ENCODE measurements around the gene ZCWPW1.
A peak's percentile ranks its signal among the peaks of the same experiment; 100 is the strongest.

Gene ZCWPW1

DNA sequence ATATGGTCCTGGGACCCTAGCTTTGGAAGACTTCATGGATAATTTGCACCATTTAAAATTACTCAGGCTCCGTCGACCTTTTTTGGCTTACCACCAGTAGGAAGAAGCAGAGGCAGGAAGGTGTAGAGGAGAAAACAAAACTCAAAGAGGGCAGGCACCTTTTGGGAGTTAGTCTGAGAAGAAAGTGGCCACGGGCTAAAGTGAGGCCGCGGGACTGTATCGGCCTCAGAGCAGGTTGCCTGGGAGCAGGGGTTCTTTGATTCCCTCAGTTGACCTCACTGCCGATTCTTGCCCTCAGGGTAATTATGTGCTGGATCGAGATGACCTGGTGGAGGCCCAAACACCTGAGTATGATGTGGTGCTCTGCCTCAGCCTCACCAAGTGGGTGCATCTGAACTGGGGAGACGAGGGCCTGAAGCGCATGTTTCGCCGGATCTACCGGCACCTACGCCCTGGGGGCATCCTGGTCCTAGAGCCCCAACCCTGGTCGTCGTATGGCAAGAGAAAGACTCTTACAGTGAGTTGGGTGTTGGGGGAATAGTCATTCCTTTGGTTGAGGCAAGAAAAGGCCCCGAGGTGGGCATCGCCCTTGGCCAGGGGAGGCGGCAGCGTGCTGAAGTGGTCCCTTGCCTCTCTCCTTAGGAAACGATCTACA lies 4.2 kb upstream of the ZCWPW1 start:
- no peak for DNase-seq

GRCh38 chr7:100432053-100432452 lies 3.5 kb upstream of the ZCWPW1 start:
- no peak for DNase-seq

DNA sequence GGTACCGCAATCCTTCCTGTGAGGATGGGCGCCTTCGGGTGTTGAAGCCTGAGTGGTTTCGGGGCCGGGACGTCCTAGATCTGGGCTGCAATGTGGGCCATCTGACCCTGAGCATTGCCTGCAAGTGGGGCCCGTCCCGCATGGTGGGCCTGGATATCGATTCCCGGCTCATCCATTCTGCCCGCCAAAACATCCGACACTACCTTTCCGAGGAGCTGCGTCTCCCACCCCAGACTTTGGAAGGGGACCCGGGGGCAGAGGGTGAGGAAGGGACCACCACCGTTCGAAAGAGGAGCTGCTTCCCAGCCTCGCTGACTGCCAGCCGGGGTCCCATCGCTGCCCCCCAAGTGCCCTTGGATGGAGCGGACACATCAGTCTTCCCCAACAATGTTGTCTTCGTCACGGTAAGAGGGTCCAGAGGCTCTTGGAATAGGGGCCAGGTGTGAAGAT lies 2.8 kb upstream of the ZCWPW1 start:
- no peak for DNase-seq

DNA sequence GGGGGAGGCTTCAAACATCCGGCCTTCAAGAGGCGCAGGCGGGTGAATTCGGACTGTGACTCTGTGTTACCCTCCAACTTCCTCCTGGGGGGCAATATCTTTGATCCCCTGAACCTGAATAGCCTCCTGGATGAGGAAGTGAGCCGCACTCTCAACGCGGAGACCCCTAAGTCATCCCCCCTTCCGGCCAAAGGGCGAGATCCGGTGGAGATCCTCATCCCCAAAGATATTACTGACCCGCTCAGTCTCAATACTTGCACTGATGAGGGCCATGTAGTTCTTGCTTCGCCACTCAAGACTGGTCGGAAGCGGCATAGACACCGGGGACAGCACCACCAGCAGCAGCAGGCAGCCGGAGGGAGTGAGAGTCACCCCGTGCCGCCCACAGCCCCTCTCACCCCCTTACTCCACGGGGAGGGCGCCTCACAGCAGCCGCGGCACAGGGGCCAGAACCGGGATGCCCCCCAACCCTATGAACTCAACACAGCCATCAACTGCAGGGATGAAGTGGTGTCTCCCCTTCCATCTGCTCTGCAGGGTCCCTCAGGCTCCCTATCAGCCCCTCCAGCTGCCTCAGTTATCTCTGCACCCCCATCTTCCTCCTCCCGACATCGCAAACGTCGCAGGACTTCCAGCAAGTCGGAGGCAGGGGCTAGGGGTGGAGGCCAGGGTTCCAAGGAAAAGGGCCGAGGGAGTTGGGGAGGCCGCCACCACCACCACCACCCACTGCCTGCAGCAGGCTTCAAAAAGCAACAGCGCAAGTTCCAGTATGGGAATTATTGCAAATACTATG lies 2.2 kb upstream of the ZCWPW1 start:
- DNase-seq: no peak

DNA sequence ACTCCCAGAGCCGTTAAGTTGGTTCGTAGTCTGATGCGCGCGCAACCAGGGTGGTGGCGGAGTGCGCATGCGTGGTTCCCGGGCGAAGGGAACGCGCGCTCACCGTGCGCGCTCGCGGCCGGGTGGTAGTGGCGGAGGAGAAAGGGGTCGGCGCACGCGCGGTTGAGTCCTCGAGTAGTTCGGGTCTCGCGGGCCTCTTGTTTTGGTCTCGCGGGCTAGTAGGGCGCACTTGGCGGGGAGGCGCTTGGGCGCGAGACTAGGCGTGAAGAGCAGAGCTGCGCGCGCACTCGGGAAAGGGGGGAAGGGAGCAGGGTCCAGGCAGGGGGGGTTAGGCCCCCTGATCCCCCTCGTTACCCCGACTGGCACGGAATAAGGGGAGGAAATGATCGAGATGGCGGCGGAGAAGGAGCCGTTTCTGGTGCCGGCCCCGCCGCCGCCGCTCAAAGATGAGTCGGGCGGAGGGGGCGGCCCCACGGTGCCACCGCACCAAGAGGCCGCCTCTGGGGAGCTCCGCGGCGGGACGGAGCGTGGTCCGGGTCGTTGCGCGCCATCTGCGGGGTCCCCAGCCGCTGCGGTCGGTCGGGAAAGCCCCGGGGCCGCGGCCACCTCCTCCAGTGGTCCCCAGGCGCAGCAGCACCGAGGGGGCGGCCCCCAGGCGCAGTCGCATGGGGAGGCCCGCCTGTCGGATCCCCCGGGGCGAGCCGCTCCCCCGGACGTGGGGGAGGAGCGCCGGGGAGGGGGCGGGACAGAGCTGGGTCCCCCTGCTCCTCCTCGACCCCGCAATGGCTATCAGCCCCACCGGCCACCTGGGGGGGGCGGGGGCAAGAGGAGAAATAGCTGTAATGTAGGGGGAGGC lies 1.4 kb upstream of the ZCWPW1 start, which contains the start of gene MEPCE:
Gene MEPCE, plus strand, starts transcription at position 195 of the 856 bp plus-strand sequence. Its CDS starts 188 bp downstream, at position 383.
- peak; percentile 67 to 97 (median 91) for DNase-seq

GRCh38 chr7:100428967-100429636 lies 599 bp upstream of the ZCWPW1 start:
- peak; percentile 88 to 100 (median 98) for DNase-seq

GRCh38 chr7:100427762-100428198 lies 723 bp downstream of the ZCWPW1 start:
- DNase-seq: no peak

DNA sequence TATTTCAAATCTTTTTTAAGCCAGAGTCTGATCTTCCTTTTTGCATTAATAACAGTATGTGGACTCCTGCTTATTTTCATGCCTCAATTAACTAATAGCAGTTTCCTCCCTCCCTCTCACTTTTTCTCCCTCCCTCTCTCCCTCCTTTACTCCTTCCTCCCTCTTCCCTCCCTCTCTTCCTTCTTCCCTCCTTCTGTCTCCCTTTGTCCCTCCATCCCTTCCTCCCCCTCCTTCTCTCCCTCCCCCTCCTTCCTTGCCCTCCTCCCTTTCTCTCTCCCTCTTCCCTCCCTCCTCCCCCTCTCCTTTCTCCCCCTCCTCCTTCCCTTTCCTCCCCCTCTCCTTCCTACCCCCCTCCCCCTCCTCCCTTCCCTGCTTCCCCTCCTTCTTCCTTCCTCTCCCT lies 2.0 kb downstream of the ZCWPW1 start:
- DNase-seq: no peak

DNA sequence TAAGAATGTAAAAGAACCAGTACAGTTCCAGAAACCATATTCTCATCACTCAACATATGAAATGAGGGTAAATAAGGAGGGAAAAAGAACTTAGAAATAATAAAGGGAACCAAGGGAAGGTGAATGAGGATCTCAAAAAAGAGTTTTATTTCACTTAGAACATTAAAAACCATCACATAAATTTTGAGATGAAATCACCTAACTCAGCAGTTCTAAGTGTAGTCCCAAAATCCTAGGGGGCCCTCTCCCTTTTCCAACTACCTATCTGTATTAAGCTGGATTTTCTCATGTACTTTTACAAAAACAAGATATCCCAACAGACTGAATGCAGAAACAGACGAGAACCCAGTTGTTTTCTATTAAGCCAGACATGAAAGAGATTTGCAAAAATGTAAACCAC lies 3.2 kb downstream of the ZCWPW1 start:
- DNase-seq: no peak

DNA sequence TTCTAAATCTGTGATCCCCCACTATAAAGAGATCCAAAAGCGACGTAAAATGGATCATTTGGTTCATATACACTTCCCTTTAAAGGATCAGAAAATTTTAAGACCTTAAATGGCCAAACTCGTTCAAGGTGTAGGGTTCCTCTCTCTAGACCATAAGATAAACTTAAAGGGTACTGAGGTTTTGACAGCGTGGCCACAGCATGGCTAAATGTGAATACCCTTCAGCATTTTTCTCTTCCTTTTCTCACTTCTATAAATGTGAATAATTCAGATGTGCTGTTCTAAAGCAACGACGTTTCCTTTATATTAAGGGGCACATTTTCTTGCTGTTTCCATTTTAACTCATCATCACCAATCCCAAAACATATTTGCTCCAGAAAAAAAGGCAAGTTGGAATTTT lies 5.2 kb downstream of the ZCWPW1 start:
- no peak for DNase-seq

DNA sequence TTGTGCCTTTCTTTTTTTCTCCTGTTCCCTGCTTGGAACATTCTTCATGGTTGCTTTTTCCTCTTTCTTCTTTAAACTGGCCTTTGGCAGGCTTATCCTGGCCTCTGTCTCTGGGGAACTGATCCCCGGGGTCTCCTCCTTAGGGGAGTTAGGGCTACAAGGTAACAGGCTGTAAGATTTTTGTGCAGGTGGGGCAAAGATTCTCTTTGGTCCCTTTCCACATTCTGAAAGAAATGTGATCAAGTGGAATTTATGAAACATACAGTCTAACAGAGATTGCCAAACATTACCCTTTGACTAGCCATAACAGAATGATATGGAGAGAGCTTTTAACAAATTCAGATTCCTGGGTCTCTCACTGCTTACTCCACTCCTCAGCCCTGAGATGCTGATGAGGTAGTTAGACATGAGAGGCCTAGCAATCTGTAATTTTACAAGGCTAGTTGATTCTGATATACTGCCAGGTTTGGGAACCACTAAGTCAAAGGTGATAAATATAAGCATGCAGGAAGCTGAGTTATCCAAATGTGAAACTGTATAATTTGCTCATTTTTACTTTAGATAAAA lies 8.8 kb downstream of the ZCWPW1 start:
- no peak for DNase-seq

- DNase-seq: no peak
Observed at GRCh38 chr7:100418930-100419659, 9.4 kb downstream of the ZCWPW1 start.

- no peak for DNase-seq
Observed at GRCh38 chr7:100415448-100415847, 13.1 kb downstream of the ZCWPW1 start.

- no peak for DNase-seq
Observed at GRCh38 chr7:100413889-100414288, 14.6 kb downstream of the ZCWPW1 start.

DNA sequence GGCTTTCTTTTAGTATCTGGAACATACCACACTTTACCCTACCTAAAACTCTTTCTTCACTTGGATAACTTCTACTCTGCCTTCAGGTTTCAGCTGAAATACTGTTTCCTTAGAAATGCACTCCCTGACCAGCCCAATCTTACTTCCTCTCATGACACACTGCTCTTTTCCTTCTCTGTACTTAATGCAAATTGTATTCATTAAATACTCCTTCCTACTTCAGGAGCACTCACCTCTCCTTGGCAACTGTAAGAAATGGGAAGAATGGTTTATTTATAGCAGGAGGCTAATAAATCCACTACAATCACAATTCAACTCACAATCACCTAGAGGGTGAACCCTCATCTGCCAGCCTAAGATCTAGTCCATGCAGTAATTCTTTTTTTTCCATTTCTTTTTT lies 15.2 kb downstream of the ZCWPW1 start:
- DNase-seq: no peak

DNA sequence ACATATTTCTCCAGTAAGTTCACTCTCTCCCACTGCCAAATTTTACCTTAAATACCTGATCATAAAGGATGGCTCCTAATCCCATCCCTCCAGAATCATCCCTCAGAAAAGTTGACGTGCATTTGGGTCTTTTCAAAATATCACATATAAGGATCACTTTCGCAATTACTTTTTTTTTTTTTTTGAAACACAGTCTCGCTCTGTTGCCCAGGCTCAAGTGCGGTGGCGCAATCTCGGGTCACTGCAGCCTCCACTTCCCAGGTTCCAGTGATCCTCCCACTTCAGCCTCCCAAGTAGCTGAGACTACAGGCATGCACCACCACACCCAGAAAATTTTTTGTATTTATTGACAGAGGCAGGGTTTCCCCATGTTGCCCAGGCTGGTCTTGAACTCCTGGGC lies 17.4 kb downstream of the ZCWPW1 start:
- DNase-seq: no peak

DNA sequence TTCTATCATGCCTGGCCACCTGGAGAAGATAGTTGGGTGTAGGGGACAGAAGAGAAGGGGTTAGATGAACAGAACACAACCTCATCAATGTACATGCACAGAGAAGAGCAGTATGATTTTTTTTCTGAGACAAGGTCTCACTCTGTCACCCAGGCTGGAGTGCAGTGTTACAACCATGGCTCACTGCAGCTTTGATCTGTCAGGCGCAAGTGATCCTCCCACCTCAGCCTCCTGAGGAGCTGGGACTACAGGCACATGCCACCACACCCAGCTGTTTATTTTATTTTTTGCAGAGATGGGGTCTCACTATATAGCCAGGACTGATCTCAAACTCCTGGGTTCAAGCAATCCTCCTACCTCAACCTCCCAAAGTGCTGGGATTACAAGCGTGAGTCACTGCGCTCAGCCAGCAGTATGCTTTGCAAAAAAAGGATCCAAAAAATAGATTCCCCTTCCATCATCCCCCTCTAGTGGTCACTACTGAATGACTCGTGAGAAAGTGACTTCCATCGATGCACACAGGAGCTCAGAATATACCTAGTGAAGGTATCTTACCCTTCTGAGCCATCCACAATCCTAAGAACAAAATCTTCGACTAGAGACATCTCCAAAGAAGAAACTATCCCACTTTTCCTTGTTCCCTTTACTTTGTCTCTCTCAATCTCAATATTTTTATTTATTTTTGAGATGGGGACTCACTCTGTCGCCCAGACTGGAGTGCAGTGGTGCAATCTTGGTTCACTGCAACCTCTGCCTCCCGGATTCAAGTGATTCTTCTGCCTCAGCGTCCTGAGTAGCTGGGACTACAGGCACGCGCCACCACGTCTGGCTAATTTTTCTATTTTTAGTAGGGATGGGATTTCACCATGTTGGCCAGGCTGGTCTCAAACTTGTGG lies 21.0 kb downstream of the ZCWPW1 start:
- DNase-seq: peak in 4 of 56 donors; percentile 6 to 26 (median 11)

GRCh38 chr7:100406767-100407166 lies 21.7 kb downstream of the ZCWPW1 start:
- no peak for DNase-seq

DNA sequence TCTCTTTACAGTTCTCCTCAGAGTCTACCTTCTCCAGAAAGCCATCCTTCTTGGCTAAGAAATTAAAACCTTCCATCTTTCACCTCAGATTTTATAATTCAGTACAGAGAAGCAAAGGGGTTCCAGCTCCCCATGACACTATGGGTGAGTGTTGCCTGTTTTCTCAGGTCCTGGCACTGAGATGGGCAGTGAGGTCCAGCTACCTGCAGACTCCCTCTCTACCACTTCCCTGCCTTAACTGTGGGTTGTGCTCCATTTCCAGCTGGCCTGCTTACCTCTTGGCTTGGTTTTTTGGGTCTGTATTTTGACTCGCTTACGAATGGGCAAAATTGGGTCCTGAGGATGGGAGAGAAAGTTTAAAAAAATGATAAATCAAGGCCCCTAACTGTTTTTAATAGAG lies 26.3 kb downstream of the ZCWPW1 start:
- no peak for DNase-seq
